ENCODE data around the gene TMEM150A.
"Not testable (repeated sequence)": the region's sequence is repeated elsewhere in the genome, so short reads cannot be mapped to it uniquely, and the experiment has no call there.

DNA sequence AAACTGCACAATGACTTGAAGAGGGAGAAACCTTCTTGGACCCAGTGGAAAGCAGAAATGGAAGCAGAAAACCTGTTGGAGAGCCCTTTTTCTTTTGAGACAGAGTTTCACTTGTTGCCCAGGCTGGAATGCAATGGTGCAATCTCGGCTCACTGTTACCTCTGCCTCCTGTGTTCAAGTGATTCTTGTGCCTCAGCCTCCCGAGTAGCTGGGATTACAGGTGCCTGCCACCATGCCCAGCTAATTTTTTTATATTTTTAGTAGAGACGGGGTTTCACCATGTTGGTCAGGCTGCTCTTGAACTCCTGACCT lies 1.6 kb upstream of the TMEM150A start:
- TF ChIP-seq EZH2phosphoT487 (IDR thresholded peaks at IDR 0.05; ENCODE audit: borderline replicate concordance), result not testable (repeated sequence)
- TF ChIP-seq, protein P1, sequence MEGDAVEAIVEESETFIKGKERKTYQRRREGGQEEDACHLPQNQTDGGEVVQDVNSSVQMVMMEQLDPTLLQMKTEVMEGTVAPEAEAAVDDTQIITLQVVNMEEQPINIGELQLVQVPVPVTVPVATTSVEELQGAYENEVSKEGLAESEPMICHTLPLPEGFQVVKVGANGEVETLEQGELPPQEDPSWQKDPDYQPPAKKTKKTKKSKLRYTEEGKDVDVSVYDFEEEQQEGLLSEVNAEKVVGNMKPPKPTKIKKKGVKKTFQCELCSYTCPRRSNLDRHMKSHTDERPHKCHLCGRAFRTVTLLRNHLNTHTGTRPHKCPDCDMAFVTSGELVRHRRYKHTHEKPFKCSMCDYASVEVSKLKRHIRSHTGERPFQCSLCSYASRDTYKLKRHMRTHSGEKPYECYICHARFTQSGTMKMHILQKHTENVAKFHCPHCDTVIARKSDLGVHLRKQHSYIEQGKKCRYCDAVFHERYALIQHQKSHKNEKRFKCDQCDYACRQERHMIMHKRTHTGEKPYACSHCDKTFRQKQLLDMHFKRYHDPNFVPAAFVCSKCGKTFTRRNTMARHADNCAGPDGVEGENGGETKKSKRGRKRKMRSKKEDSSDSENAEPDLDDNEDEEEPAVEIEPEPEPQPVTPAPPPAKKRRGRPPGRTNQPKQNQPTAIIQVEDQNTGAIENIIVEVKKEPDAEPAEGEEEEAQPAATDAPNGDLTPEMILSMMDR (conservative IDR thresholded peaks at IDR 0.05; ENCODE audit: low read length), result not testable (repeated sequence)

Measured in Loucy (cell line).